Fibroblast of pulmonary artery (primary cell): ENCODE data around the gene DRD2.
"Not testable (repeated sequence)": the region's sequence is repeated elsewhere in the genome, so short reads cannot be mapped to it uniquely, and the experiment has no call there.

Experiments
- DNase-seq: peaks from one replicate; pipeline ENCODE4 v3.0.0-alpha.2; 2010; ENCODE audit warnings: low read depth
- H3K4me3 ChIP-seq: replicated peaks from 2 replicates; pipeline ENCODE4 v1.5.1; 2011; ENCODE audit warnings: low read depth, mild to moderate bottlenecking, control low read depth, low read length, moderate library complexity
- CTCF ChIP-seq: IDR thresholded peaks from 2 replicates; pipeline ENCODE4 v1.5.1; 2011; ENCODE audit warnings: mild to moderate bottlenecking, control low read depth, low read length, inconsistent platforms; ENCODE audit errors: missing control alignments

DRD2 gene

GRCh38 chr11:113475160-113475761, at the start of gene DRD2:
Gene DRD2 (minus strand): TSS chr11:113475398. CDS start chr11:113424651, 50,747 bp downstream.
- no peak for DNase-seq
- no peak within 1 kb of the TSS for H3K4me3 ChIP-seq

GRCh38 chr11:113523906-113524305, 48.7 kb upstream of the DRD2 start:
- not testable (repeated sequence) for DNase-seq, H3K4me3 ChIP-seq

More at GRCh38 chr11:113475160-113475761, at the start of gene DRD2:
- TF ChIP-seq CTCF: no peak

- H3K4me3 ChIP-seq: no peak overlapping the region
- TF ChIP-seq CTCF: no peak
- DNase-seq: no peak
Measured at GRCh38 chr11:113521737-113522517, 46.7 kb upstream of the DRD2 start.

GRCh38 chr11:113519989-113520613, 44.9 kb upstream of the DRD2 start:
- TF ChIP-seq CTCF: no peak
- no peak for DNase-seq
- no peak overlapping the region for H3K4me3 ChIP-seq

- no peak for DNase-seq
- no peak overlapping the region for H3K4me3 ChIP-seq
- TF ChIP-seq CTCF: no peak
Measured at GRCh38 chr11:113518716-113519495, 43.7 kb upstream of the DRD2 start.

- H3K4me3 ChIP-seq: no peak overlapping the region
- no peak for DNase-seq
- TF ChIP-seq CTCF: no peak
Measured at GRCh38 chr11:113517361-113517760, 42.2 kb upstream of the DRD2 start.

- H3K4me3 ChIP-seq: no peak overlapping the region
- TF ChIP-seq CTCF: no peak
- DNase-seq: no peak
Measured at GRCh38 chr11:113514856-113515255, 39.7 kb upstream of the DRD2 start.
